IPS DF 4.7 (cell line): Measurements from ENCODE around the gene ANKRD12.
"Not testable (repeated sequence)": the region's sequence is repeated elsewhere in the genome, so short reads cannot be mapped to it uniquely, and the experiment has no call there.

Experiments used
- DNase-seq: peaks from one replicate; pipeline ENCODE4 v3.0.0-alpha.2; 2013; ENCODE audit warnings: low spot score; ENCODE audit errors: extremely low read depth

ANKRD12 gene

GRCh38 chr18:9140984-9141383, 4.4 kb downstream of the ANKRD12 start:
- DNase-seq: no peak

GRCh38 chr18:9146224-9146623, 9.6 kb downstream of the ANKRD12 start:
- no peak for DNase-seq

GRCh38 chr18:9147440-9148202, 11.0 kb downstream of the ANKRD12 start:
- DNase-seq: no peak

GRCh38 chr18:9148203-9148552, 11.6 kb downstream of the ANKRD12 start:
- DNase-seq: no peak

GRCh38 chr18:9150121-9150520, 13.5 kb downstream of the ANKRD12 start:
- no peak for DNase-seq

- no peak for DNase-seq
Observed at GRCh38 chr18:9153256-9153655, 16.7 kb downstream of the ANKRD12 start.

GRCh38 chr18:9156604-9157249, 20.1 kb downstream of the ANKRD12 start:
- no peak for DNase-seq

- DNase-seq: no peak
Observed at GRCh38 chr18:9157806-9158205, 21.2 kb downstream of the ANKRD12 start.

- no peak for DNase-seq
Observed at GRCh38 chr18:9160014-9160413, 23.4 kb downstream of the ANKRD12 start.

GRCh38 chr18:9162663-9163062, 26.1 kb downstream of the ANKRD12 start:
- DNase-seq: not testable (repeated sequence)

- DNase-seq: not testable (repeated sequence)
Observed at GRCh38 chr18:9164149-9164548, 27.6 kb downstream of the ANKRD12 start.

- not testable (repeated sequence) for DNase-seq
Observed at GRCh38 chr18:9165883-9166282, 29.3 kb downstream of the ANKRD12 start.

GRCh38 chr18:9169515-9169914, 32.9 kb downstream of the ANKRD12 start:
- DNase-seq: not testable (repeated sequence)

- not testable (repeated sequence) for DNase-seq
Observed at GRCh38 chr18:9171919-9172318, 35.3 kb downstream of the ANKRD12 start.

GRCh38 chr18:9172506-9173127, 36.0 kb downstream of the ANKRD12 start:
- no peak for DNase-seq

- DNase-seq: no peak
Observed at GRCh38 chr18:9173770-9174233, 37.2 kb downstream of the ANKRD12 start.

GRCh38 chr18:9174302-9174701, 37.7 kb downstream of the ANKRD12 start:
- no peak for DNase-seq

GRCh38 chr18:9175115-9175514, 38.5 kb downstream of the ANKRD12 start:
- DNase-seq: no peak

- no peak for DNase-seq
Observed at GRCh38 chr18:9177031-9177430, 40.5 kb downstream of the ANKRD12 start.

- no peak for DNase-seq
Observed at GRCh38 chr18:9177466-9177865, 40.9 kb downstream of the ANKRD12 start.

- no peak for DNase-seq
Observed at GRCh38 chr18:9178557-9178956, 42.0 kb downstream of the ANKRD12 start.

- no peak for DNase-seq
Observed at GRCh38 chr18:9181275-9181674, 44.7 kb downstream of the ANKRD12 start.
